Panc1 (cell line): ENCODE results near the gene TJP3. TPM values are rescaled to one million over a fixed set of nuclear protein-coding genes. Genes with fewer than 3 reads are reported as not detected.

Experiments used
- ATAC-seq: fragments of 200-7000 bp; cut with Tn5 transposase; 2 replicates; pipeline ENCODE4 v1.9.1; 2020; ENCODE audit warnings: mild to moderate bottlenecking, moderate library complexity
- Bru-seq: library from RNA; stranded (reverse); fragments of 400-500 nt; gene quantifications from one replicate; lab custom pipeline; 2021; lab: Mats Ljungman, UMichigan
- BruChase-seq, 2 experiments: library from RNA; stranded (reverse); fragments of 400-500 nt; gene quantifications; one replicate each; lab custom pipeline; 2021; lab: Mats Ljungman, UMichigan
- BruUV-seq: library from RNA; stranded (reverse); fragments of 400-500 nt; replicated peaks from 2 replicates; lab custom pipeline; 2021; lab: Mats Ljungman, UMichigan
- CTCF ChIA-PET: fragments of 300-600 bp; sonication (Branson Sonifier 250); formaldehyde crosslinking; loops from one replicate; lab custom pipeline; 2022; ENCODE audit warnings: antibody characterized with exemption; lab: Charles Lee
- POLR2A ChIA-PET: fragments of 300-600 bp; sonication (Branson Sonifier 250); formaldehyde crosslinking; loops from one replicate; lab custom pipeline; 2022; ENCODE audit warnings: antibody characterized with exemption; lab: Charles Lee
- DNase-seq: peaks from one replicate; pipeline ENCODE4 v3.0.0-alpha.2; 2010; ENCODE audit warnings: low read depth, low spot score
- H3K27ac ChIP-seq: 2 replicates; pipeline ENCODE4 v1.5.1; 2011; ENCODE audit warnings: mild to moderate bottlenecking, low read length, inconsistent platforms
- H3K27me3 ChIP-seq: fragments of 200-500 bp; sonication (Bioruptor generic); 2 replicates; pipeline ENCODE4 v1.6.0; 2014; ENCODE audit warnings: low read length, inconsistent platforms; ENCODE audit not compliant: control insufficient read depth, insufficient read depth
- H3K36me3 ChIP-seq: fragments of 200-500 bp; sonication (Bioruptor generic); 2 replicates; pipeline ENCODE4 v1.5.1; 2014; ENCODE audit warnings: inconsistent platforms, mild to moderate bottlenecking, low read length, moderate library complexity; ENCODE audit not compliant: control insufficient read depth, insufficient read depth
- H3K4me1 ChIP-seq: 2 replicates; pipeline ENCODE4 v1.5.1; 2011; ENCODE audit warnings: inconsistent platforms, mild to moderate bottlenecking, low read length, moderate library complexity; ENCODE audit not compliant: control insufficient read depth, insufficient read depth
- H3K4me3 ChIP-seq, 2 experiments: 2 replicates each; pipeline ENCODE4 v1.5.1; 2011 to 2012; ENCODE audit warnings: low read depth in 2 of 2, low read length in 2 of 2, mild to moderate bottlenecking in 2 of 2, inconsistent platforms in 1 of 2, moderate library complexity in 1 of 2
- H3K9me3 ChIP-seq: fragments of 200-500 bp; sonication (Bioruptor generic); 2 replicates; pipeline ENCODE4 v1.5.1; 2014; ENCODE audit warnings: low read depth, mild to moderate bottlenecking, inconsistent platforms, low read length, moderate library complexity; ENCODE audit not compliant: control insufficient read depth, insufficient read depth
- CTCF ChIP-seq: fragments of 450-650 bp; IDR thresholded peaks from 2 replicates; pipeline ENCODE4 v1.5.1; 2017; ENCODE audit warnings: mild to moderate bottlenecking
- POLR2AphosphoS5 ChIP-seq: IDR thresholded peaks from 2 replicates; pipeline ENCODE4 v1.6.1; 2012; ENCODE audit warnings: mild to moderate bottlenecking, low read depth, low read length, moderate library complexity
- REST ChIP-seq, 2 experiments: IDR thresholded peaks; 2 replicates each; pipeline ENCODE4 v1.6.1; 2011 to 2012; ENCODE audit warnings: low read depth in 2 of 2, control low read depth in 1 of 2, low read length in 1 of 2, mild to moderate bottlenecking in 1 of 2, moderate library complexity in 1 of 2; ENCODE audit not compliant: insufficient read depth in 1 of 2
- SIN3A ChIP-seq: IDR thresholded peaks from 2 replicates; pipeline ENCODE4 v1.6.1; 2012; ENCODE audit warnings: low read depth, mild to moderate bottlenecking, low read length, moderate library complexity, borderline replicate concordance; ENCODE audit not compliant: insufficient read depth
- TCF7L2 ChIP-seq: IDR thresholded peaks from 2 replicates; pipeline ENCODE4 v1.6.1; 2011; ENCODE audit warnings: mild to moderate bottlenecking, low read depth, low read length, inconsistent platforms
- in situ Hi-C: cut with HindIII; loops from 2 replicates; pipeline ENCODE4 v1.10.0; 2016; ENCODE audit warnings: low sequenced_read_pairs, low pct_unique_long_range_greater_than_20kb
- intact Hi-C: fragments of 100-400 bp; cut with micrococcal nuclease; formaldehyde crosslinking; loops from one replicate; pipeline ENCODE4 v1.10.0; 2022; ENCODE audit not compliant: unreplicated experiment
- long read RNA-seq: library from polyadenylated mRNA; unstranded; transcript quantifications from one replicate; pipeline ENCODE4 v2.0.0, GENCODE V29; 2021; ENCODE audit not compliant: unreplicated experiment
- polyA plus RNA-seq: library from polyadenylated mRNA; unstranded; fragments of >200 nt; gene quantifications from one replicate; pipeline ENCODE4 v1.2.1, GENCODE V29; 2012; ENCODE audit warnings: missing spikeins; ENCODE audit not compliant: insufficient read length
- total RNA-seq: library from RNA; stranded (reverse); gene quantifications from one replicate; pipeline ENCODE4 v1.2.1, GENCODE V29; 2021; ENCODE audit not compliant: unreplicated experiment

Gene TJP3
- total RNA-seq (2.7 TPM), Bru-seq, nascent RNA (percentile 22 among the genes with signal in this experiment), BruChase-seq, experiment 1, labeled RNA remaining after a 2-hour chase (percentile 20 among the genes with signal in this experiment), BruChase-seq, experiment 2, labeled RNA remaining after a 6-hour chase (percentile 20 among the genes with signal in this experiment)
- 4.9 TPM for polyA plus RNA-seq
- long read RNA-seq, transcript TJP3-207 (21 exons, 3,068 nt), result major isoform, 9 of 13 reads
- long read RNA-seq, partial matches to known transcripts, result 1 of 13 reads
- long read RNA-seq, other reads (novel, unspliced or antisense), result 3 of 13 reads

- Histone ChIP-seq H3K27ac (no peak within 1 kb of the TSS), H3K4me3 (0 out of 4 replicates have a peak within 1 kb of the TSS, but pooled peaks of 1 of the 2 experiments have one; percentile 3)
- CTCF ChIA-PET, result interaction anchor here (0.7 kb wide), 2 partner anchors 16 to 64 kb away, joined by 3 to 6 read pairs; no protein-coding TSS in a partner anchor
These were observed at the start of gene TJP3 for GRCh38 chr19:3708207-3708931. TJP3 (plus strand) TSS chr19:3708384; CDS start chr19:3728433, 20,049 bp downstream.

GRCh38 chr19:3658870-3659745, 49.1 kb upstream of the TJP3 start:
- POLR2A ChIA-PET, result no interaction called here
- TF ChIP-seq CTCF (no peak), POLR2AphosphoS5 (no peak), SIN3A (no peak), TCF7L2 (no peak), REST (IDR thresholded peaks at IDR 0.05; ENCODE audit: insufficient read depth in 1 of 2, low read depth in 2 of 2, low read length in 1 of 2) (no peak)
- Histone ChIP-seq H3K4me1 (no peaks in the 10 kb centered on the region), H3K36me3 (no peaks in the 10 kb centered on the region), H3K9me3 (no peaks in the 10 kb centered on the region), H3K27ac (no peak overlapping the region), H3K27me3 (no peaks in the 10 kb centered on the region), H3K4me3 (no peak overlapping the region)
- no peak for DNase-seq
- CTCF ChIA-PET, result no interaction called here
- no TSS peak for BruUV-seq
- in situ Hi-C loops (no loop called here), intact Hi-C loops (no loop called here)
- ATAC-seq, result peak; percentile 15; the same call in 1 of the 2 replicates

More at GRCh38 chr19:3708207-3708931, at the start of gene TJP3:
- TF ChIP-seq POLR2AphosphoS5 (no peak), CTCF (no peak), SIN3A (no peak)
- no peaks in the 10 kb centered on the region for H3K36me3 ChIP-seq
- H3K4me1 ChIP-seq, result peaks cover 14% of the 10 kb centered on the region
- in situ Hi-C loops, result no loop called here
- H3K27me3 ChIP-seq, result no peaks in the 10 kb centered on the region
- DNase-seq (no peak), ATAC-seq (peak; percentile 44; the same call in 1 of the 2 replicates)
- no TSS peak for BruUV-seq
- intact Hi-C loops, result loop anchor here (5.0 kb wide), 1 partner anchor 41 kb away; no protein-coding TSS in a partner anchor
- POLR2A ChIA-PET, result no interaction called here
- no peaks in the 10 kb centered on the region for H3K9me3 ChIP-seq
